Memory B cell (primary cell): ENCODE data around the gene ADCYAP1.
"Not testable (repeated sequence)": the region's sequence is repeated elsewhere in the genome, so short reads cannot be mapped to it uniquely, and the experiment has no call there.

Source experiments
- ATAC-seq: fragments of 150-1000 bp; cut with Tn5 transposase; 2 replicates; pipeline ENCODE4 v1.10.0; 2021; ENCODE audit warnings: low read depth, mild to moderate bottlenecking, moderate library complexity
- DNase-seq, 2 donors: peaks; one replicate each; pipeline ENCODE4 v3.0.0; 2022; ENCODE audit warnings: low spot score in 2 of 2
- H3K27ac Mint-ChIP-seq: one replicate; pipeline ENCODE4 v1.8.0; 2022; ENCODE audit warnings: mild to moderate bottlenecking, moderate library complexity, mixed read lengths
- H3K27me3 Mint-ChIP-seq: one replicate; pipeline ENCODE4 v1.8.0; 2022; ENCODE audit warnings: mixed read lengths
- H3K36me3 Mint-ChIP-seq: one replicate; pipeline ENCODE4 v1.8.0; 2022; ENCODE audit warnings: mild to moderate bottlenecking, mixed read lengths
- H3K4me1 Mint-ChIP-seq: one replicate; pipeline ENCODE4 v1.8.0; 2022; ENCODE audit warnings: mixed read lengths
- H3K4me3 Mint-ChIP-seq: one replicate; pipeline ENCODE4 v1.8.0; 2022; ENCODE audit warnings: mild to moderate bottlenecking, moderate library complexity, mixed read lengths
- H3K9me3 Mint-ChIP-seq: one replicate; pipeline ENCODE4 v1.8.0; 2022; ENCODE audit warnings: mixed read lengths

The ADCYAP1 gene

DNA sequence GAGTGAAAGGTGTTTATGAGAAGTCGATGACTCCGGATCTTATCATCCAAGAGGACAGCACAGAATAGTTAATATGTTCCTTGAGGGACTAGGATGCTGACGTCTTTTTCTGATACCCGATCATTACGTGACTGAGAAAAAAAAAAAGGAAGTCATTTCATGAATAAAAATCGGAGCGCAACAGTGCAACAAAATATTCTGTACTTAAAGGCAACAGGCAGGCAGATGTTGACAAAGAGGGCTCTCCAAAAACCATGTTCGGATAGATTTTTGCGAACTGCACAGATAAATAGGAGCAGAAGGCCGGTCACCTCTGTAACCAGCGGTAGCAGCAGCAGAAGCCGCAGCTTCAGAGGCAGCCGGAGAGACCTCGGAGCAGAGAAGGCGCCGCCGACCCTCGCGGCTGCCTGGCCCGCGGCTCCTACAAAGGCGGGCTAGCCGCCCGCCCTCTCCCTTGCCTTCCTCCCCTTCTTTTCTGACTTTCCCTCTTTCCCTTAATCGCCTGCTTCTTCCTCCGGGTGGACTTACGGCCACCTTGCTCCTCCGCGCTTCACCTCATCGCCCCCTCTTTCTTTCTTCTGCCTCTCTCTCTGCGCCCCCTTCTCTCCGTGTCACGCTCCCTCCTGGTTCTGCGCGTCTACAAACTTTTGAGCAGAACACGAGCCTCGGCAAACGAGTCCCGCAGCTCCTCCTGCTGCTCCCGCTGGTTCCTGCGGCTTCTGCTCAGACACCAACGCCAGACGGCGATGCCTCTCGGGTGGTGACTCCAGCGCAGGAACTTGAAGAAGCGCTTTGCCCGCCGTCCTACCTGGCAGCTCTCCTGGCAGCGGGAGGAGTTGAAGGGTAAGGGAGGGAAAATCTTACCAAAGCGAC, at the start of gene ADCYAP1:
Gene ADCYAP1, plus strand, starts transcription at position 654 of the 873 bp plus-strand sequence. CDS start 516 bp downstream, outside the sequence.
- Mint-ChIP-seq H3K27me3 (peaks cover 20% of the 10 kb centered on the region), H3K4me1 (peaks cover 3% of the 10 kb centered on the region), H3K27ac (no peak within 1 kb of the TSS), H3K4me3 (no peak within 1 kb of the TSS), H3K9me3 (peaks cover 4% of the 10 kb centered on the region), H3K36me3 (peaks cover 5% of the 10 kb centered on the region)
- DNase-seq (no peak), ATAC-seq (no peak)

DNA sequence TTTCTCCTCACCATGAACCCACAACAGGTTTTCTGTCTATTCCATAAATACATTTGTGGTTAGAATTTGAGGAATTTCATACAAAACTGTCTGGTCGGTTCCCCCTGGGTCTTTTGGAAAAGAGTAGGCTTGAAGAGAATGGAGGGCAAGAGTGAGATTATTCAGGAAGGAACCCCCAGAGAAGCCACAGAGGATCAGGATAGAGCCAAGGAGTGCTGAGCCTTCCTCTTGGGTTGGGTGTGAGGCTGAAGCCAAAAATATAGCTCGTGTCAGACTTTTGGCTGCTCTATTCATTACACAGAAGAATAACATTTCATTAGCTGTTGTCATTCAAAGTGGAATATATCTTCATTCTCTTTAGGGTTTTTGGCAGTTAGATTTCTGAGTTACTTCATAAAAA, 46.7 kb upstream of the ADCYAP1 start:
- DNase-seq, result no peak

DNA sequence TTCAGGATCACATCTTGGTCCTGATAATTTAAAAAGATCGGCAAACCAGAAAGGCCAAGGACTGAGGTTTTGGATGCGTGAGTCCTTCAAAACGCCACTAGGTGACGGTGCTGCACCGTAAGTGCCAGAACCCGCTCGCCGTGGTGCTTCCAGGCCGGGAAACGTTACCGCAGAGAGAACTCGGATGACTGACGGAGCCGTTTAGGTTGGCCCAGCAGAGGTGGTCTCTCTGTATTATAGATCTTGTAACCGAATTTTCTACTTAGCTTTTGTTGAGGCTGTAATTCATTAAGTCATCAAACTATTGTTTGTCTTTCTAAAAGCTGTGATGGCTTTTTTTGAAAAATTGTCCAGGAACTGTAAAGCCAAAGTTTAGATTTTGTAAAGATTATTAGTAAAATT, 39.8 kb upstream of the ADCYAP1 start:
- Mint-ChIP-seq H3K4me1 (no peaks in the 10 kb centered on the region), H3K36me3 (no peaks in the 10 kb centered on the region), H3K27me3 (peaks cover 2% of the 10 kb centered on the region), H3K4me3 (no peak overlapping the region), H3K9me3 (no peaks in the 10 kb centered on the region), H3K27ac (no peak overlapping the region)
- ATAC-seq (peak; percentile 58), DNase-seq (peak in 1 of 2 donors; percentile 22)

More for the DNA sequence above, 46.7 kb upstream of the ADCYAP1 start:
- no peaks in the 10 kb centered on the region for H3K4me1 Mint-ChIP-seq
- H3K27me3 Mint-ChIP-seq, result peaks cover 6% of the 10 kb centered on the region
- no peaks in the 10 kb centered on the region for H3K36me3 Mint-ChIP-seq
- H3K27ac Mint-ChIP-seq, result no peak overlapping the region
- H3K4me3 Mint-ChIP-seq, result no peak overlapping the region
- ATAC-seq, result no peak
- no peaks in the 10 kb centered on the region for H3K9me3 Mint-ChIP-seq

DNA sequence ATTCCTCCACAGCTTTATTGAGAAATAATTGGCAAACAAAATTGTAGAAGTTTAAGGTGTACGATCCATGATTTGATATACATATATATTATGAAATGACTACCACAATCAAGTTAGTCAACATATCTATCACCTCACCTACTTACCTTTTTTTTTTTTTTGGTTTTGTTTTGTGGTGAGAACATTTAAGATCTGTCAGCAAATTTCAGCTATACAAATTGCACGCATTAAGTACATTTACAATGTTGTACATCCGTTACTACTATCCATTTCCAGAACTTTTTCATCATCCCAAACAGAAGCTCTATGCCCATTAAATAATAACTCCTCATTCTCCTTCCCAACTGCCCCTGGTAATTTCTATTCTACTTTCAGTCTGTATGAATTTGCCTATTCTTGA, 37.4 kb upstream of the ADCYAP1 start:
- no peak for ATAC-seq
- H3K9me3 Mint-ChIP-seq, result no peaks in the 10 kb centered on the region
- no peak overlapping the region for H3K27ac Mint-ChIP-seq
- H3K4me3 Mint-ChIP-seq, result no peak overlapping the region
- peaks cover 2% of the 10 kb centered on the region for H3K36me3 Mint-ChIP-seq
- no peaks in the 10 kb centered on the region for H3K4me1 Mint-ChIP-seq
- no peak for DNase-seq
- H3K27me3 Mint-ChIP-seq, result peaks cover 5% of the 10 kb centered on the region

DNA sequence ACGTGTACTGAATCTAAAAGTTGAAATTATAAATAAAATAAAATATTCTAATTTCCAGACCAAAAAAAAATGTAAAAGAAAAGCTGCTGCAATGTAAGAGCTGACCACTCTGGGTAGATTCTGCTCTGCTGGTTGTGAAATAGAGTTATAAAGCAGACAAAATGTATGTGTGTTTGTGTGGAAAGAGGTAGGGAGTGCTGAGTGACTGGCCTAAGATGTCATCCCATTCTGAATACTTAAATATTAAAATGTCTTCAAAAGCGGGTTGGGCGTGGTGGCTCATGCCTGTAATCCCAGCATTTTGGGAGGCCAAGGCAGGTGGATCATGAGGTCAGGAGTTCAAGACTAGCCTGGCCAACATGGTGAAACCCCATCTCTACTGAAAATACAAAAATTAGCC, 31.2 kb upstream of the ADCYAP1 start:
- H3K9me3 Mint-ChIP-seq, ATAC-seq, H3K4me1 Mint-ChIP-seq, H3K36me3 Mint-ChIP-seq, DNase-seq, H3K4me3 Mint-ChIP-seq, H3K27me3 Mint-ChIP-seq, H3K27ac Mint-ChIP-seq: not testable (repeated sequence)

DNA sequence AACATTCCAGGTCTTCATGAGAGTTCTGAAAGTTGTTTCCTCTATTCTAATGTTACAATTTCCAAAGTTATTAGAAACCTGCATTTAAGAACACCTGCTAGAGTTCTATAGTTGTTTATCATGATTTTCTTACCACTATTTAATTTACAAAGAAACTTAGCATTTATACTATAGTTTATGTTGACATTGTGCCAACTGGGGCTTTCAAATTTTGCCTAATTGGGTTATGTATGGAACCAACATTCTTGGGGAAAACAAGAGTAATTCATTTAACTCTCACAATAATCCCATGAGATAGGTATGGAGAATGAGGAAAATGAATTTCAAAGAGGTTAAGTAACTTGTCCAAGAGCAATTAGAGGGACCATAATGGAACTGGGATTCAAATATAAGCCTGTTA, 28.8 kb upstream of the ADCYAP1 start:
- peaks cover 2% of the 10 kb centered on the region for H3K36me3 Mint-ChIP-seq
- no peak for ATAC-seq
- H3K4me3 Mint-ChIP-seq, result no peak overlapping the region
- DNase-seq, result no peak
- H3K27ac Mint-ChIP-seq, result no peak overlapping the region
- peaks cover 7% of the 10 kb centered on the region for H3K27me3 Mint-ChIP-seq
- peaks cover 2% of the 10 kb centered on the region for H3K4me1 Mint-ChIP-seq
- no peaks in the 10 kb centered on the region for H3K9me3 Mint-ChIP-seq

DNA sequence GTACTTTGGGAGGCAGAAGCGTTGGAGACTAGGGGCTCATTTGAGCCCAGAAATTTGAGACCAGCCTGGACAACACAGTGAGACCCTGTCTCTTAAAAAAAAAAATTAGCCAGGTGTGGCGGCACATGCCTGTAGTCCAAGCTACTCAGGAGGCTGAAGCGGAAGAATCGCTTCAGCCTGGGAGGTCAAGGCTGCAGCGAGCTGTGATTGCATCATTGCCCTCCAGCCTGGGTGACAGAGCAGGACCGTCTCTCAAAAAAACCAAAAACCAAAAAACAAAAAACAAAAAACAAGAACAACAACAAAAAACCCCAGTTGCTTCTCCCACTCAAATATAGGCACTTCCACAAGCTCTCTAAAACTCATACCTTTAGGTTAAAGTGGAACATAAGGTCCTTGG, 27.4 kb upstream of the ADCYAP1 start:
- H3K27me3 Mint-ChIP-seq, result peaks cover 2% of the 10 kb centered on the region
- DNase-seq (no peak), ATAC-seq (no peak)
- no peaks in the 10 kb centered on the region for H3K36me3 Mint-ChIP-seq
- no peaks in the 10 kb centered on the region for H3K9me3 Mint-ChIP-seq
- H3K4me3 Mint-ChIP-seq, result no peak overlapping the region
- peaks cover 2% of the 10 kb centered on the region for H3K4me1 Mint-ChIP-seq
- H3K27ac Mint-ChIP-seq, result no peak overlapping the region

DNA sequence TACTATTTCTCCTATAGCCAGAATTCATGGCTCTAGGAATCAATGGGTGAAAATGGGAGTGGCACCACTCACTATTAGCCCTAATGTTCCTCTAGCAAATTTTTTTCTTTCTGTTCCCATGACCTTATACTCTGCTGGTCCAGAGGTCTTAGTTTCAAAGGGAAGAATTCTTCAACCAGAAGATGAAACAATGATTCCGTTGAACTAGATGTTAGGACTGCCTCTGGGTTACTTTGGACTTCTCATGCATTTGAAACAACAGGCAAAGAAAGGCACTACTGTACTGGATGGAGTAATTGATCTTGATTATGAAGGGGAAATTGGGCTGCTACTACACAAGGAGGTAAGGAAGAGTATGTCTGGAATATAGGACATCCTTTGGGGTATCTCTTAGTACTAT, 18.6 kb upstream of the ADCYAP1 start:
- ATAC-seq, result no peak
- no peak overlapping the region for H3K4me3 Mint-ChIP-seq

DNA sequence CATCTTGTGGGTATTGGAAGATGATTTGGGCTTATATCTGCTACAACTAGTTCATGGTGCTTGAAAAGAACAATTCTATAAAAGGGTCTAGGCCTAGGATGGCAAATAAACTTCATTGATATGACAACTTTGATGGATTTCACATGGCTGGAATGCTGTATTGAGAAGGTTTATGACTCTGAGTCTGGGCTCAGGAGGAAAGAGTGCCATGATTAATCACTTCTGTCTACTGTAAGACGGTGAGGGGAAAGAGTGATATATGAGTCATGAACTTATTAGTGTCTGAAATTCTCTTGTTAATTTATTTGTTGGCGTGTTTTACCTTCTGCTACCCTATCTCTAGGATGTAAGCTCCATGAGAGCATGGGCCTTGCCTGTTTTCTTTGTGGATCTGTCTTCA, 17.0 kb upstream of the ADCYAP1 start:
- H3K27me3 Mint-ChIP-seq, result peaks cover 5% of the 10 kb centered on the region

More for the DNA sequence above, 18.6 kb upstream of the ADCYAP1 start:
- no peak for DNase-seq
- Mint-ChIP-seq H3K27me3 (peaks cover 5% of the 10 kb centered on the region), H3K4me1 (no peaks in the 10 kb centered on the region), H3K9me3 (peaks cover 2% of the 10 kb centered on the region), H3K36me3 (peaks cover 2% of the 10 kb centered on the region), H3K27ac (no peak overlapping the region)

DNA sequence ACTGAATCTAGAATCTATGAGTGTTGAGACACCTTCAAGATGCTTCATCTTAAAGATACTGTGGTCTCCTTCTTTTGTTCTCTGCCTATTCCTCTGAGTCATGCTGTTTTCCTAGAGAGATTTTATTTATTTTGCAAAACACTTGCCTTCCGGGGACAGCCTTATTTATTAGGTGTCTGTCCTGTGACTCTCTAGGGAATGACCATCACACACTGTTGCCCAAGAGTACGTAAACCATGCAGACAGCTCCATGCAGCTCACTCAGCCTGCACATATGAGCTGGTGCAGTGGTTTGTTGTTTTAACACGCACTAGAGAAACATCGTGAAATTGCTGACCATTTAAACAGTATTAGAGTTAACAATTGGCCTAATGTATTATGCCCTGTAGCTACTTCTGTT, 12.4 kb upstream of the ADCYAP1 start:
- DNase-seq, result no peak
- no peak overlapping the region for H3K4me3 Mint-ChIP-seq
- no peak for ATAC-seq
- H3K4me1 Mint-ChIP-seq, result no peaks in the 10 kb centered on the region
- H3K27ac Mint-ChIP-seq, result no peak overlapping the region
- peaks cover 2% of the 10 kb centered on the region for H3K36me3 Mint-ChIP-seq
- peaks cover 2% of the 10 kb centered on the region for H3K9me3 Mint-ChIP-seq
- peaks cover 3% of the 10 kb centered on the region for H3K27me3 Mint-ChIP-seq

More for the DNA sequence above, 17.0 kb upstream of the ADCYAP1 start:
- no peak for DNase-seq
- ATAC-seq, result no peak
- Mint-ChIP-seq H3K36me3 (peaks cover 2% of the 10 kb centered on the region), H3K4me3 (no peak overlapping the region), H3K4me1 (no peaks in the 10 kb centered on the region), H3K9me3 (peaks cover 2% of the 10 kb centered on the region), H3K27ac (no peak overlapping the region)

DNA sequence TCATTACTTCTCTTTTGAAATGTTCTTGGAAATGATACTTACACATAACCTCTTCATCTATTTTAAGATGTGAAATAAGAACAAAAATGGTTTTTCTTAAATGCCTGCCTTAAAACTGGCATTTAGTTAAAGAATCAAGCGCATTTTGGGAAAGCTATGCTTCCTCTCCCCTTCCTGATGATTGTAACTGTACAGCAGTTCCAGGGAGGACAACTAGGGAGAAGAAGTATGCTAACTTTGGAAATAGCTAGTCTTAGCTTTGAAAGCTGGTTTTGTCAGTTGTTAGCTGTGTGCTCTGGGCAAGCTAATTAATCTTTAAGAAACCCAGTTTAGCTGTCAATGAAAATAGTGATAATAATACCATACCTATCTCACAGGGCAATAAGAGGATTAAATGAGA, 8.4 kb upstream of the ADCYAP1 start:
- H3K27ac Mint-ChIP-seq, result no peak overlapping the region
- no peaks in the 10 kb centered on the region for H3K9me3 Mint-ChIP-seq
- DNase-seq (no peak), ATAC-seq (no peak)
- peaks cover 6% of the 10 kb centered on the region for H3K27me3 Mint-ChIP-seq
- no peaks in the 10 kb centered on the region for H3K4me1 Mint-ChIP-seq
- no peaks in the 10 kb centered on the region for H3K36me3 Mint-ChIP-seq
- H3K4me3 Mint-ChIP-seq, result no peak overlapping the region

DNA sequence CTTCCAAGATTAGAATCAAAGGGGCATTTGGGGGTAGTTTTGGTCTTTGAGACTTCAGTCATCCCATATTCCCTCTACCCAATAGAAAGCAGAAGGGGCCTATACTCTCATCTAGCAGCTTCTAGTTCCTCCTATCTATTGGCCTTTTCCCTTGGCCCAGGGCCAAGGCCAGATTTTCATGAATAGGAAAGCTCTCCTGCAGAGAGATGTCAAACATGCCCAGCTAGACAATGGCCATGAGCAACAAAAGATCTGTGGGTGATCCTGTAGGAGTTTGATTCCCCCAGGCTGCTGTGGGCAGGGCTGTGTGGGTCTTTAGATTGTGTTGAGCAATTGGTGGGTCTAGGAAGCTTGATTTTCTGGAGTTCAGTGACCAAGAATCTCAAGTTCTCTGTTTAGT, 2.9 kb upstream of the ADCYAP1 start:
- no peak overlapping the region for H3K27ac Mint-ChIP-seq
- ATAC-seq, result no peak
- peaks cover 22% of the 10 kb centered on the region for H3K27me3 Mint-ChIP-seq
- no peak overlapping the region for H3K4me3 Mint-ChIP-seq
- peaks cover 2% of the 10 kb centered on the region for H3K9me3 Mint-ChIP-seq
- DNase-seq, result no peak
- peaks cover 4% of the 10 kb centered on the region for H3K36me3 Mint-ChIP-seq
- peaks cover 3% of the 10 kb centered on the region for H3K4me1 Mint-ChIP-seq

DNA sequence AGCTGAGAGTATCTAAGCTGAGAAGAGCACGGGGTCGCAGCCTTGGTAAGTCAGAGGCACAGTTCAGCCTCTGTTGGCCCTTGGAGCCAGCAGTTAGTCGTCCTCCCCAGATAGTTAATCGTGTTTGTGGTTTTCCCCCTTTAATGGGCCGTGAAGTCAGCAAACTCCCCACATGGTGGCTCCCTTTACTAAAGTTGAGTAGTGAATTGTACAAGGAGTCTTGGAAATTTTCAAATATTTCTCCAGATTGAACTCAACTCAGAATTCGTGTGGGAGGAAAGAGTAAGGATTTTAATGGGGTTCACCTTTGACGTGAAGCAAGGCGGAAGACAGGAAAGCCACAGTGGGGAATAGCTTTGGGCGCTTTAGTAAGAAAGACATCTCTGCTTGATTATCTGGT, 2.4 kb upstream of the ADCYAP1 start:
- H3K4me1 Mint-ChIP-seq, result peaks cover 3% of the 10 kb centered on the region
- no peak overlapping the region for H3K4me3 Mint-ChIP-seq

DNA sequence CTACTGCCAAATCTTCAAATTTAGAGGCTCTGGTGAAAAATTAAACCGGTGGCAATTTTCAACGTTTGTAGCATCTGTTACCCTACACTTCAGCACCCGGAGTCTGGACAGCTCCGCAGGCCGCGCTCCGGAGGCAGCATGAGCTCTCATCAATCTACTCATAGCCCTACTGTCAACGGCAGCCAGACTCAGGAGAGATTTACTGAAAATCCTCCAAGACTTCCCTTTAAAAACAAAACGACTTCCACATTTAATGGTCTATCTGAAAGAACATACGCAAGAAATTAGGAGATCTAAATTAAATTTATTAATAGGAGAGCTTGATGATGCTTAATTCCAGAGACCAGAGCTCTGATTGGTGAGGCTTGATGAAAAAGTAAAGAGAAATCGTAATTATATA, 970 bp upstream of the ADCYAP1 start:
- ATAC-seq (no peak), DNase-seq (no peak)
- Mint-ChIP-seq H3K4me3 (no peak overlapping the region), H3K4me1 (peaks cover 3% of the 10 kb centered on the region), H3K27ac (no peak overlapping the region), H3K9me3 (peaks cover 2% of the 10 kb centered on the region), H3K27me3 (peaks cover 20% of the 10 kb centered on the region), H3K36me3 (peaks cover 4% of the 10 kb centered on the region)

More for the DNA sequence above, 2.4 kb upstream of the ADCYAP1 start:
- Mint-ChIP-seq H3K27me3 (peaks cover 22% of the 10 kb centered on the region), H3K9me3 (peaks cover 2% of the 10 kb centered on the region), H3K27ac (no peak overlapping the region), H3K36me3 (peaks cover 4% of the 10 kb centered on the region)
- no peak for ATAC-seq
- DNase-seq, result no peak
